IPS DF 6.9 (cell line): ENCODE measurements around the gene TPSB2.
"Not testable (repeated sequence)": the region's sequence is repeated elsewhere in the genome, so short reads cannot be mapped to it uniquely, and the experiment has no call there.

Experiments
- DNase-seq: peaks from one replicate; pipeline ENCODE4 v3.0.0-alpha.2; 2013; ENCODE audit warnings: low read depth, low spot score
- H3K27ac ChIP-seq: one replicate; pipeline ENCODE4 v1.5.1; 2013; ENCODE audit warnings: low read length, control low read depth
- H3K27me3 ChIP-seq: 2 replicates; pipeline ENCODE4 v1.6.1; 2013; ENCODE audit warnings: mild to moderate bottlenecking, low read length; ENCODE audit not compliant: control insufficient read depth, insufficient read depth
- H3K36me3 ChIP-seq: 2 replicates; pipeline ENCODE4 v1.6.1; 2013; ENCODE audit warnings: low read length; ENCODE audit not compliant: control insufficient read depth, insufficient read depth
- H3K4me1 ChIP-seq: 2 replicates; pipeline ENCODE4 v1.6.1; 2013; ENCODE audit warnings: low read length; ENCODE audit not compliant: control insufficient read depth, insufficient read depth
- H3K4me3 ChIP-seq: 2 replicates; pipeline ENCODE4 v1.5.1; 2013; ENCODE audit warnings: mild to moderate bottlenecking, low read length
- H3K9me3 ChIP-seq: 2 replicates; pipeline ENCODE4 v1.6.1; 2013; ENCODE audit warnings: low read length, inconsistent platforms; ENCODE audit not compliant: control insufficient read depth, insufficient read depth
- WGBS: extraction: QIAGEN DNeasy Blood & Tissue Kit; methylation state at CpG from one replicate; pipeline ENCODE4 v1.1.7; 2013; ENCODE audit warnings: mixed read lengths, missing lambda C conversion rate; ENCODE audit not compliant: insufficient read length, insufficient coverage; 5-methylcytosine and 5-hydroxymethylcytosine counted together

TPSB2 gene

DNA sequence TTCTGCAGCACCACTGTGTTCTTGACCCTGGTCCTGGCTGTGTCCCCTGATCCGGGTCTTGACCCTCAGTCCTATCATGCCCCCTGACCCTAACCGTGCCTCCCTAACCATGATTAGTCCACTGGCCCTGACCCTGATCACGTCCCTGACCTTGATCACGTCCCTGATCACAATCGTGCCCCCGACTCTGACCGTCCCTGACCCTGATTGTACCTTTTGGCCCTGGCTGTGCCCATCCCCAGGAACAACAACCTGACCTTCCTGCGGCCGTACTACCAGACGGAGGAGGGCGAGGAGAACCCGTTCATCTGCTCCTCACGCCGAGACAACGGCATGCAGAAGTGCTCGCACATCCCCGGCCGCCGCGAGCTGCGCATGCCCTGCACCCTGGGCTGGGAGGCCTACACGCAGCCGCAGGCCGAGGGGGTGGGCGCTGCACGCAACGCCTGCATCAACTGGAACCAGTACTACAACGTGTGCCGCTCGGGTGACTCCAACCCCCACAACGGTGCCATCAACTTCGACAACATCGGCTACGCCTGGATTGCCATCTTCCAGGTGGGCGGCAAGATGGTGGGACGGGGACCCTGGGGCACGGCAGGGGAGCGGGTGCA lies 29.9 kb downstream of the TPSB2 start:
- Histone ChIP-seq H3K4me1 (no peaks in the 10 kb centered on the region; the same call in 1 of the 2 replicates), H3K27ac (no peak overlapping the region), H3K4me3 (no peak overlapping the region), H3K36me3 (peaks cover 9% of the 10 kb centered on the region), H3K9me3 (no peaks in the 10 kb centered on the region), H3K27me3 (no peaks in the 10 kb centered on the region)
- no CpG with 5 or more reads among the region's 38 CpGs for WGBS
- DNase-seq = no peak

DNA sequence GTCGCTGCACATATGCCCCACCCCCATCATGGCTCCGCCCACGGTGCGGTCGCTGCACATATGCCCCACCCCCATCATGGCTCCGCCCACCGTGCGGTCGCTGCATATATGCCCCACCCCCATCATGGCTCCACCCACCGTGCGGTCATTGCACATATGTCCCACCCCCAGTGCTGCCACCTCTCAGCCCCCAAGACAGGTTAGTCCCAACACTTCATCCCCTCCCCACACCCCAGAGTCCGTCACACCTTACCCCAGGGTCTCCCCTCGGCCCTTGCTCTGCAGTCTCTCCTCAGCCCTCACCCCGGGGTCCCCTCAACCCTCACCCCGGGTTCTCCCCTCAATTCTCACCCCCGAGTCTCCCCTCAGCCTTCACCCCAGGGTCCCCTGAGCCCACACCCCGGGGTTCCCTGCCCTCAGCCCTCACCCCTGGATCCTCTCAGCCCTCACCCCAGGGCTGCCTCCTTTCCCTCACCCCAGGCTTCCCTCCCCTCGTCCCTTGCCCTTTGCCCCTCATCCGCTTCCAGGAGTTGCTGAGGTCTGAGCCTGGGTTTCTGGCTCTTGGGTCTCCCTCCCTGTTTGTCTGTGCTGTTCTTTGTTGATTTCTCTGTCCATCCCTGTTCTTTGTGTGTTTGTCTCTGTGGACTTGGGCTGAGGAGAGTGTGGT lies 30.5 kb downstream of the TPSB2 start:
- no CpG with 5 or more reads among the region's 19 CpGs for WGBS
- Histone ChIP-seq H3K4me1 (no peaks in the 10 kb centered on the region; the same call in 1 of the 2 replicates), H3K27me3 (no peaks in the 10 kb centered on the region), H3K4me3 (no peak overlapping the region), H3K9me3 (no peaks in the 10 kb centered on the region), H3K27ac (no peak overlapping the region), H3K36me3 (peaks cover 9% of the 10 kb centered on the region)
- no peak for DNase-seq

DNA sequence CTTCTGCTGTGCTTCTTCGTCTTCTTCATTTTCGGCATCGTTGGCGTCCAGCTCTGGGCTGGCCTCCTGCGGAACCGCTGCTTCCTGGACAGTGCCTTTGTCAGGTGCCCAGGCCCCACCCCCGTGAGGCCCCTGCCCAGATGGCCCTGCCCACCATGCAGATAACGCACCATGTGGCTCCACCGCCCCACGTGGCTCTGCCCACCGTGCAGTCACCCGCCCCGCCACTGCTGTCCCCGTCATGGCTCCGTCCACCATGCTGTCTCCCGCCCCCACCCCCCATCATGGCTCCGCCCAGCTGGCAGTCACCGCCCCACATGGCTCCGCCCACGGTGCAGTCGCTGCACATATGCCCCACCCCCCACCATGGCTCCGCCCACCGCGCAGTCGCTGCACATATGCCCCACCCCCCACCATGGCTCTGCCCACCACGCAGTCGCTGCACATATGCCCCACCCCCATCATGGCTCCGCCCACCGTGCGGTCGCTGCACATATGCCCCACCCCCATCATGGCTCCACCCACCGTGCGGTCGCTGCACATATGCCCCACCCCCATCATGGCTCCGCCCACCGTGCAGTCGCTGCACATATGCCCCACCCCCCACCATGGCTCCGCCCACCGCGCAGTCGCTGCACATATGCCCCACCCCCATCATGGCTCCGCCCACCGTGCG lies 31.2 kb downstream of the TPSB2 start:
- H3K36me3 ChIP-seq, DNase-seq, H3K27ac ChIP-seq, H3K4me3 ChIP-seq, H3K9me3 ChIP-seq, H3K27me3 ChIP-seq, H3K4me1 ChIP-seq: not testable (repeated sequence)
- WGBS = no CpG with 5 or more reads among the region's 44 CpGs

DNA sequence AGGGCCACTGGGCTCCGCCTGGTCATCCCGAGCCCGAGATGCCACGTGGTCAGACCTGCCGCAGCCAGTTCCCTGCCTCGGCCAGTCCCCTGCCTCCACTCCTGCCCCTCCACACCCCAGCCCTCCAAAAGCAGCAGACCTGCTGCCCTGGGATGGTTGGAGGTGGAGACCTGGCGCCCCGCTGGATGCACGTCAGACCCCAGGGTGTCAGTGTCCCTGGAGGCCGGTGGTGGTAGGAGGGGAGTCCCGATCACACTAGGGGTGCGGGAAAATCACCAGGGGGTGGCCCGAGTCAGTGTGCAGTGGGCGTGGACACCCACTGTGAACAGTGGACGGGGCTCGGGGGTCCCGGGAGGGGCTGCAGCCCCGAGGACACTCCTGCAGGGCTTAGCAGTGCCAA lies 31.8 kb downstream of the TPSB2 start:
- no peak for DNase-seq
- Histone ChIP-seq H3K9me3 (no peaks in the 10 kb centered on the region), H3K27me3 (no peaks in the 10 kb centered on the region), H3K27ac (no peak overlapping the region), H3K4me1 (peaks cover 2% of the 10 kb centered on the region; the same call in 1 of the 2 replicates), H3K4me3 (no peak overlapping the region), H3K36me3 (peaks cover 9% of the 10 kb centered on the region)
- no CpG with 5 or more reads among the region's 18 CpGs for WGBS

DNA sequence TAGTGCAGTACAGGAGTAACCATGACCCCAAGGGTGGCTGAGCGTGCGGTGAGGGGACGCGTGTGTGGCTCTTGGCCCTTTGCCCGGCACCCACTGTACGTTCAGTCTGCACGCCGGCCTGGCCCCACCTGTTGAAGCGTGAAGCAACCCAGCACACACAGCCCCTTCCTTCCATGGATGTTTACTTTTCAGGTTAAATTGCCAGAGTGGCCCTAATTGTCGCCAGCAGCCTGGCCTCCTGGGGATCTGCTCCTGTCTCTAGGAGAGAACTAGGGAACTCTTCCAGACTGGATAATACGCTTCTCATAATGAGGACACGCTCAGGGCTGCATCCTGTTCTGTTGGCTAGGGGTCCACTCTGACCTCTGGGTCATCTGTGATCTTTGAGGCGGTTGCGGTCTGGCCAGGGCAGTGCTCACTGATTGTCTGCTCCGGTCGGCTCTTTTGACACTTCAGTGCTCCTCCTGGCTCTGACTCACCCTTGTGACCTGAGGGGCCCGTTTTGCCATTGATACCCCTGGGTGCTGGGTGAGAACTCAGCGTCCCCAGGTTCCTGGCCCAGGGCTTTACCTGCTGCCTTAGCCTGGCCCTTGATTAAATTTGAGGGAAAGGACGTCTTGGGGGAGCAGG lies 32.6 kb downstream of the TPSB2 start:
- Histone ChIP-seq H3K9me3 (no peaks in the 10 kb centered on the region), H3K36me3 (peaks cover 8% of the 10 kb centered on the region), H3K27ac (no peak overlapping the region), H3K4me3 (no peak overlapping the region), H3K27me3 (no peaks in the 10 kb centered on the region), H3K4me1 (peaks cover 2% of the 10 kb centered on the region; the same call in 1 of the 2 replicates)
- no CpG with 5 or more reads among the region's 19 CpGs for whole genome bisulfite sequencing
- no peak for DNase-seq

DNA sequence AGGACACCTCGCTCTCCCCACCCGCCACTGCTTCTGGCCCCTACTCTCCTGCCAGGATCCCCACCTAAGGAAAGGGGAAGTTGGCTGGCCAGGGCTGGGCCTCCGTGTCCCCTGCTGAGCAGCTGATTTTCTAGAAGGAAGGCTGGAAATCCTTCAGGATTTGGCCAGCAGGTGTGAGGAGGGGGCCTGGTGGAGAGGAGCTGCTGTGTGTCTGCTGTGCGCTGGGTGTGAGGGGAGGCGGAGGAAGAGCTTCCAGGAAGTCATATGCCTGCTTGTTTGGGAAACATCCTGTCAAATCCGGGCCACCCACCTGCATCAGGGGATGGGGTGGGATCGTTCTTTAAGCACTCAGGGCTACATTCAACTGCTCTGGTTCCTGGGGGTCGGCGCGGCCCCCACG lies 33.5 kb downstream of the TPSB2 start:
- H3K27me3 ChIP-seq = no peaks in the 10 kb centered on the region
- H3K4me1 ChIP-seq = peaks cover 2% of the 10 kb centered on the region; the same call in 1 of the 2 replicates
- no peak overlapping the region for H3K27ac ChIP-seq
- WGBS = no CpG with 5 or more reads among the region's 11 CpGs
- no peaks in the 10 kb centered on the region for H3K9me3 ChIP-seq
- no peak for DNase-seq
- no peak overlapping the region for H3K4me3 ChIP-seq
- no peaks in the 10 kb centered on the region; the same call in 1 of the 2 replicates for H3K36me3 ChIP-seq

DNA sequence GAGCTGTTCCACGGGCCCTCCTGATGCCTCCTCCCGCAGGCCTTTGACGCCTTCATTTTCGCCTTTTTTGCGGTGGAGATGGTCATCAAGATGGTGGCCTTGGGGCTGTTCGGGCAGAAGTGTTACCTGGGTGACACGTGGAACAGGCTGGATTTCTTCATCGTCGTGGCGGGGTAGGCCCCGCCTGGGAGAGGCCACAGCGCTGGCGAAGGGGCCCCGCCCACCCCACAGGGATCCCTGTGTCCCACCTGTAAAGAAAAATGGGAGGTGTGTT lies 34.7 kb downstream of the TPSB2 start:
- H3K9me3 ChIP-seq = no peaks in the 10 kb centered on the region
- no peak overlapping the region for H3K4me3 ChIP-seq
- peaks cover 2% of the 10 kb centered on the region; the same call in 1 of the 2 replicates for H3K4me1 ChIP-seq
- DNase-seq = no peak
- no peak overlapping the region for H3K27ac ChIP-seq
- WGBS = no CpG with 5 or more reads among the region's 14 CpGs
- H3K36me3 ChIP-seq = no peaks in the 10 kb centered on the region; the same call in 1 of the 2 replicates
- no peaks in the 10 kb centered on the region for H3K27me3 ChIP-seq

DNA sequence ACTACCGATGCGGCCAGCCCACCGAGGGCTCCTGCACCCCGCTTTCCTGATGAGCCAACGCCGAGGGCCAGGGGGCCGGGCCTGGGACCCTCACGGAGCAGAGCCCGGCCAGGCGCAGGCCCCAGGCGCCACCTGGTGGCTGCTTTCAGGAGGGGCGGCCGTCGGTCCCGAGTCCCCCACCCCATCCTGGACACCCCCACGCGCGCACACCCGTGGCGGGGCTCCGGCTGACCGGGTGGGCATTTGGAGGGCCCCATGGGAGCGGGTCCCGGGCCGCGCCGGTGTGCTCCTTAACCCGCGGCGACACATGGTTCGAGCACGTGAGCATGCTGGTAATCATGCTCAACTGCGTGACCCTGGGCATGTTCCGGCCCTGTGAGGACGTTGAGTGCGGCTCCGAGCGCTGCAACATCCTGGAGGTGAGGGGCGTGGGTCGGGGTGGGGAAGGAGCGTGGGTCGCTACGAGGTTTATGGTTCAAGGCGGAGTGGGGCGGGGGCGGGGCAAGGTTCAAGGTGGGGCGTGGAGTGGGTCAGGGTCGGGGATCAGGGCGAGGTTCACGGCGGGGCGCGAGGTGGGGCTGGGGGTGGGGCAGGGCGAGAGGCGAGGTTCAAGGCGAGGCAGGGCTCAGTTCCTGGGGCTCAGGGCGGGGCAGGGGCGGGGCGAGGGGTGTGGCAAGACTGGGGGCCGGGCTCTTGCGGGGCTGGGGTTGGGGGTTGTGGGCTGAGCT lies 35.2 kb downstream of the TPSB2 start:
- no peak for DNase-seq
- WGBS = no CpG with 5 or more reads among the region's 61 CpGs
- Histone ChIP-seq H3K27ac (no peak overlapping the region), H3K9me3 (no peaks in the 10 kb centered on the region), H3K27me3 (no peaks in the 10 kb centered on the region), H3K4me1 (peaks cover 2% of the 10 kb centered on the region; the same call in 1 of the 2 replicates), H3K36me3 (no peaks in the 10 kb centered on the region; the same call in 1 of the 2 replicates), H3K4me3 (no peak overlapping the region)

DNA sequence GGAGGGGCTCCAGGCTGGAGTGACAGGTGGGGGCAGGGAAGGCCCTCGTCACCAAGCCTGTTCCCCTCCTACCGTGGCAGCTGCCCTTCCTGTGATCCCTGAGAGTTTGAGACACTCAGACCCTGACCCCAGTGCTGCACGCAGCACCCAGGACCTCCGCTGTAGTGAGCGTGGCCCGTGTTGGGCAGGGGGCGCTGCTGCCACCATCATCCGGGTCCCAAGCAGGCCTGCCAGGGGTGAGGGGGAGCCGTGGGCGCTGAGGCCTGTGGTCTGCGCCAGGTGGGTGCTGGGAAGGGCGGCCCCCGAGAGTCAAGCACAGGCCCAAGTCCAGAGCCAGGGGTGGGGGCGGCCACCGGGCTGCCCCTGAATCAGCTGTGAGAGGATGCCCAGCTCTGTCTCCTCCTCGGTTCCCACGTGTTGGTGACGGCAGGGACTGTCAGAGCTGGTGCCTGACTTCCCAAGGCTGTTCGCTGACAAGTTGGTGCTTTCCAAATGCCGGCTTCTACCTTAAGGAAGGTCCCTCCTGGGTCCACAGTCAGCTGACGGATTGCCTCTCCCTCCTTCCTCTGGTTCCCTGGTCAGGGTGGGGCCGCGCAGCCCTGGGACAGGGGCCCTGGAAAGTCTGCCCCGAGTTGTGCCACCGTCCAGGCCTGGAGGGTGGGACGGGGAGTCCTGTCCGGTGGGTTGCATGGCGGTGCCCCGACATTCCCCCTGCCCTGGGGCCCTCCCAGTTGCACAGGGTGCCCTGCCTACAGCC lies 36.0 kb downstream of the TPSB2 start:
- no peak for DNase-seq
- Histone ChIP-seq H3K27ac (no peak overlapping the region), H3K9me3 (no peaks in the 10 kb centered on the region), H3K4me1 (peaks cover 2% of the 10 kb centered on the region; the same call in 1 of the 2 replicates), H3K36me3 (no peaks in the 10 kb centered on the region; the same call in 1 of the 2 replicates), H3K4me3 (no peak overlapping the region), H3K27me3 (no peaks in the 10 kb centered on the region)
- no CpG with 5 or more reads among the region's 29 CpGs for WGBS
